HepG2 (cell line): Measurements from ENCODE around the gene NRAS.

Experiments used
- PHF20 ChIP-seq: sonication (generic); formaldehyde crosslinking; IDR thresholded peaks from 2 replicates; pipeline ENCODE4 v1.5.0; 2020; ENCODE audit warnings: mild to moderate bottlenecking, missing genetic modification reagents
- PRDM15 ChIP-seq: sonication (generic); formaldehyde crosslinking; IDR thresholded peaks from 2 replicates; pipeline ENCODE4 v1.4.0; 2020; ENCODE audit warnings: missing genetic modification reagents
- ZNF776 ChIP-seq: sonication (generic); formaldehyde crosslinking; IDR thresholded peaks from 2 replicates; pipeline ENCODE4 v1.4.0; 2020; ENCODE audit warnings: mild to moderate bottlenecking, missing genetic modification reagents

GRCh38 chr1:114710360-114710759 is 6.2 kb downstream of the NRAS start:
- TF ChIP-seq ZNF776 (CRISPR knock-in tag) (no peak), PHF20 (CRISPR knock-in tag) (no peak), PRDM15 (CRISPR knock-in tag) (no peak)
